AG20443 (cell line): ENCODE data around the gene PROB1.
"Not testable (repeated sequence)": the region's sequence is repeated elsewhere in the genome, so short reads cannot be mapped to it uniquely, and the experiment has no call there.

Source experiments
- DNase-seq: peaks from one replicate; pipeline ENCODE4 v3.0.0; 2012; ENCODE audit warnings: low spot score, mixed read lengths

PROB1 gene

GRCh38 chr5:139394654-139395566 is at the start of gene PROB1:
PROB1 (minus strand) TSS chr5:139395104; CDS start chr5:139395081, 23 bp downstream.
- peak; percentile 61 for DNase-seq

- peak; percentile 59 for DNase-seq
Measured at GRCh38 chr5:139443831-139444453, 49.0 kb upstream of the PROB1 start.

- not testable (repeated sequence) for DNase-seq
Measured at GRCh38 chr5:139440416-139440815, 45.5 kb upstream of the PROB1 start.

GRCh38 chr5:139439013-139439903 is 44.4 kb upstream of the PROB1 start, which contains the start of gene DNAJC18:
DNAJC18 (minus strand) TSS chr5:139439525; CDS start chr5:139439445, 80 bp downstream.
- DNase-seq = peak; percentile 97

- no peak for DNase-seq
Measured at GRCh38 chr5:139438707-139439012, 43.8 kb upstream of the PROB1 start.

- DNase-seq = no peak
Measured at GRCh38 chr5:139435676-139436075, 40.8 kb upstream of the PROB1 start.

GRCh38 chr5:139431706-139432105 is 36.8 kb upstream of the PROB1 start:
- DNase-seq = no peak

- no peak for DNase-seq
Measured at GRCh38 chr5:139430015-139430414, 35.1 kb upstream of the PROB1 start.

GRCh38 chr5:139426203-139426885 is 31.4 kb upstream of the PROB1 start:
- peak; percentile 54 for DNase-seq

GRCh38 chr5:139425497-139425896 is 30.6 kb upstream of the PROB1 start:
- no peak for DNase-seq

- DNase-seq = peak; percentile 85
Measured at GRCh38 chr5:139422307-139422893, 27.5 kb upstream of the PROB1 start.

- DNase-seq = no peak
Measured at GRCh38 chr5:139419226-139420192, 24.6 kb upstream of the PROB1 start.

GRCh38 chr5:139418793-139419192 is 23.9 kb upstream of the PROB1 start:
- no peak for DNase-seq

GRCh38 chr5:139417214-139417613 is 22.3 kb upstream of the PROB1 start:
- DNase-seq = no peak

GRCh38 chr5:139416651-139417050 is 21.7 kb upstream of the PROB1 start:
- DNase-seq = no peak

GRCh38 chr5:139415869-139416268 is 21.0 kb upstream of the PROB1 start:
- DNase-seq = no peak

GRCh38 chr5:139415221-139415861 is 20.4 kb upstream of the PROB1 start:
- DNase-seq = no peak

GRCh38 chr5:139414581-139415130 is 19.8 kb upstream of the PROB1 start:
- DNase-seq = no peak

- no peak for DNase-seq
Measured at GRCh38 chr5:139413963-139414362, 19.1 kb upstream of the PROB1 start.
